Measurements from ENCODE around the gene PKD2. TPM values are rescaled to one million over a fixed set of nuclear protein-coding genes. Genes with fewer than 3 reads are reported as not detected.

The PKD2 gene
- polyA plus RNA-seq, 2 donors, result 5.9 to 6.3 TPM

GRCh38 chr4:87974856-87975462, 32.5 kb upstream of the PKD2 start:
- H3K4me3 ChIP-seq (ENCODE audit: low read depth in 1 of 2, low read length in 2 of 2), result no peak overlapping the region
- H3K36me3 ChIP-seq (ENCODE audit: control insufficient read depth in 2 of 2, insufficient read depth in 2 of 2, low read length in 1 of 2), result no peaks in the 10 kb centered on the region

GRCh38 chr4:87975466-87975865, 32.0 kb upstream of the PKD2 start, which contains the start of gene SPP1:
Gene SPP1, plus strand, starts transcription at chr4:87975714. Its CDS starts 1,182 bp downstream, at chr4:87976896.
- Histone ChIP-seq H3K4me1 (ENCODE audit: control insufficient read depth in 2 of 2, insufficient read depth in 2 of 2, low read length in 1 of 2) (no peaks in the 10 kb centered on the region), H3K4me3 (ENCODE audit: low read depth in 1 of 2, low read length in 2 of 2) (no peak within 1 kb of the TSS), H3K27me3 (ENCODE audit: control insufficient read depth in 1 of 2, insufficient read depth in 2 of 2, low read length in 2 of 2) (no peaks in the 10 kb centered on the region), H3K9me3 (ENCODE audit: control insufficient read depth in 2 of 2, insufficient read depth in 1 of 2, low read depth in 1 of 2, low read length in 1 of 2) (no peaks in the 10 kb centered on the region), H3K36me3 (ENCODE audit: control insufficient read depth in 2 of 2, insufficient read depth in 2 of 2, low read length in 1 of 2) (no peaks in the 10 kb centered on the region), H3K27ac (ENCODE audit: low read depth in 2 of 2, low read length in 1 of 2) (no peak within 1 kb of the TSS)
- WGBS, 2 donors, result 32 to 36% methylated on average over 8 of the region's 8 CpGs

More at GRCh38 chr4:87974856-87975462, 32.5 kb upstream of the PKD2 start:
- no peaks in the 10 kb centered on the region for H3K4me1 ChIP-seq (ENCODE audit: control insufficient read depth in 2 of 2, insufficient read depth in 2 of 2, low read length in 1 of 2)
- WGBS, 2 donors, result 62 to 67% methylated on average over 6 of the region's 6 CpGs
- H3K27me3 ChIP-seq (ENCODE audit: control insufficient read depth in 1 of 2, insufficient read depth in 2 of 2, low read length in 2 of 2), result no peaks in the 10 kb centered on the region
- no peaks in the 10 kb centered on the region for H3K9me3 ChIP-seq (ENCODE audit: control insufficient read depth in 2 of 2, insufficient read depth in 1 of 2, low read depth in 1 of 2, low read length in 1 of 2)
- no peak overlapping the region for H3K27ac ChIP-seq (ENCODE audit: low read depth in 2 of 2, low read length in 1 of 2)

GRCh38 chr4:87977521-87978278, 29.7 kb upstream of the PKD2 start:
- no peaks in the 10 kb centered on the region for H3K36me3 ChIP-seq (ENCODE audit: control insufficient read depth in 2 of 2, insufficient read depth in 2 of 2, low read length in 1 of 2)
- H3K9me3 ChIP-seq (ENCODE audit: control insufficient read depth in 2 of 2, insufficient read depth in 1 of 2, low read depth in 1 of 2, low read length in 1 of 2), result no peaks in the 10 kb centered on the region
- no peaks in the 10 kb centered on the region for H3K4me1 ChIP-seq (ENCODE audit: control insufficient read depth in 2 of 2, insufficient read depth in 2 of 2, low read length in 1 of 2)
- no peaks in the 10 kb centered on the region for H3K27me3 ChIP-seq (ENCODE audit: control insufficient read depth in 1 of 2, insufficient read depth in 2 of 2, low read length in 2 of 2)
- no peak overlapping the region for H3K27ac ChIP-seq (ENCODE audit: low read depth in 2 of 2, low read length in 1 of 2)
- no peak overlapping the region for H3K4me3 ChIP-seq (ENCODE audit: low read depth in 1 of 2, low read length in 2 of 2)
- 84 to 91% methylated on average over 5 of the region's 5 CpGs for WGBS, 2 donors

- Histone ChIP-seq H3K36me3 (ENCODE audit: control insufficient read depth in 2 of 2, insufficient read depth in 2 of 2, low read length in 1 of 2) (no peaks in the 10 kb centered on the region), H3K27ac (ENCODE audit: low read depth in 2 of 2, low read length in 1 of 2) (no peak overlapping the region), H3K27me3 (ENCODE audit: control insufficient read depth in 1 of 2, insufficient read depth in 2 of 2, low read length in 2 of 2) (no peaks in the 10 kb centered on the region), H3K4me1 (ENCODE audit: control insufficient read depth in 2 of 2, insufficient read depth in 2 of 2, low read length in 1 of 2) (no peaks in the 10 kb centered on the region), H3K9me3 (ENCODE audit: control insufficient read depth in 2 of 2, insufficient read depth in 1 of 2, low read depth in 1 of 2, low read length in 1 of 2) (no peaks in the 10 kb centered on the region), H3K4me3 (ENCODE audit: low read depth in 1 of 2, low read length in 2 of 2) (no peak overlapping the region)
- WGBS, 2 donors, result 95 to 100% methylated on average over 1 of the region's 1 CpG
Measured at GRCh38 chr4:87978681-87979080, 28.8 kb upstream of the PKD2 start.

- 90 to 94% methylated on average over 1 of the region's 1 CpG for WGBS, 2 donors
- H3K4me1 ChIP-seq (ENCODE audit: control insufficient read depth in 2 of 2, insufficient read depth in 2 of 2, low read length in 1 of 2), result no peaks in the 10 kb centered on the region
Measured at GRCh38 chr4:87979810-87980209, 27.6 kb upstream of the PKD2 start.

GRCh38 chr4:87981486-87981885, 25.9 kb upstream of the PKD2 start:
- no peaks in the 10 kb centered on the region for H3K4me1 ChIP-seq (ENCODE audit: control insufficient read depth in 2 of 2, insufficient read depth in 2 of 2, low read length in 1 of 2)
- no peaks in the 10 kb centered on the region for H3K36me3 ChIP-seq (ENCODE audit: control insufficient read depth in 2 of 2, insufficient read depth in 2 of 2, low read length in 1 of 2)
- whole genome bisulfite sequencing, 2 donors, result 93 to 94% methylated on average over 8 of the region's 8 CpGs

More at GRCh38 chr4:87979810-87980209, 27.6 kb upstream of the PKD2 start:
- Histone ChIP-seq H3K36me3 (ENCODE audit: control insufficient read depth in 2 of 2, insufficient read depth in 2 of 2, low read length in 1 of 2) (no peaks in the 10 kb centered on the region), H3K9me3 (ENCODE audit: control insufficient read depth in 2 of 2, insufficient read depth in 1 of 2, low read depth in 1 of 2, low read length in 1 of 2) (no peaks in the 10 kb centered on the region), H3K27me3 (ENCODE audit: control insufficient read depth in 1 of 2, insufficient read depth in 2 of 2, low read length in 2 of 2) (no peaks in the 10 kb centered on the region), H3K4me3 (ENCODE audit: low read depth in 1 of 2, low read length in 2 of 2) (no peak overlapping the region), H3K27ac (ENCODE audit: low read depth in 2 of 2, low read length in 1 of 2) (no peak overlapping the region)

GRCh38 chr4:87982036-87982435, 25.4 kb upstream of the PKD2 start:
- Histone ChIP-seq H3K4me1 (ENCODE audit: control insufficient read depth in 2 of 2, insufficient read depth in 2 of 2, low read length in 1 of 2) (no peaks in the 10 kb centered on the region), H3K27ac (ENCODE audit: low read depth in 2 of 2, low read length in 1 of 2) (no peak overlapping the region), H3K9me3 (ENCODE audit: control insufficient read depth in 2 of 2, insufficient read depth in 1 of 2, low read depth in 1 of 2, low read length in 1 of 2) (no peaks in the 10 kb centered on the region), H3K36me3 (ENCODE audit: control insufficient read depth in 2 of 2, insufficient read depth in 2 of 2, low read length in 1 of 2) (no peaks in the 10 kb centered on the region), H3K27me3 (ENCODE audit: control insufficient read depth in 1 of 2, insufficient read depth in 2 of 2, low read length in 2 of 2) (no peaks in the 10 kb centered on the region), H3K4me3 (ENCODE audit: low read depth in 1 of 2, low read length in 2 of 2) (no peak overlapping the region)
- WGBS, 2 donors, result 78 to 82% methylated on average over 1 of the region's 1 CpG

More at GRCh38 chr4:87981486-87981885, 25.9 kb upstream of the PKD2 start:
- no peak overlapping the region for H3K27ac ChIP-seq (ENCODE audit: low read depth in 2 of 2, low read length in 1 of 2)
- H3K27me3 ChIP-seq (ENCODE audit: control insufficient read depth in 1 of 2, insufficient read depth in 2 of 2, low read length in 2 of 2), result no peaks in the 10 kb centered on the region
- H3K4me3 ChIP-seq (ENCODE audit: low read depth in 1 of 2, low read length in 2 of 2), result no peak overlapping the region
- H3K9me3 ChIP-seq (ENCODE audit: control insufficient read depth in 2 of 2, insufficient read depth in 1 of 2, low read depth in 1 of 2, low read length in 1 of 2), result no peaks in the 10 kb centered on the region

- no peak overlapping the region for H3K4me3 ChIP-seq (ENCODE audit: low read depth in 1 of 2, low read length in 2 of 2)
- H3K4me1 ChIP-seq (ENCODE audit: control insufficient read depth in 2 of 2, insufficient read depth in 2 of 2, low read length in 1 of 2), result no peaks in the 10 kb centered on the region
- no peaks in the 10 kb centered on the region for H3K9me3 ChIP-seq (ENCODE audit: control insufficient read depth in 2 of 2, insufficient read depth in 1 of 2, low read depth in 1 of 2, low read length in 1 of 2)
- WGBS, 2 donors, result 90% methylated on average over 13 of the region's 13 CpGs
- H3K27ac ChIP-seq (ENCODE audit: low read depth in 2 of 2, low read length in 1 of 2), result no peak overlapping the region
- no peaks in the 10 kb centered on the region for H3K36me3 ChIP-seq (ENCODE audit: control insufficient read depth in 2 of 2, insufficient read depth in 2 of 2, low read length in 1 of 2)
- no peaks in the 10 kb centered on the region for H3K27me3 ChIP-seq (ENCODE audit: control insufficient read depth in 1 of 2, insufficient read depth in 2 of 2, low read length in 2 of 2)
Measured at GRCh38 chr4:87982446-87983010, 24.9 kb upstream of the PKD2 start.

- no peaks in the 10 kb centered on the region for H3K4me1 ChIP-seq (ENCODE audit: control insufficient read depth in 2 of 2, insufficient read depth in 2 of 2, low read length in 1 of 2)
- H3K27me3 ChIP-seq (ENCODE audit: control insufficient read depth in 1 of 2, insufficient read depth in 2 of 2, low read length in 2 of 2), result no peaks in the 10 kb centered on the region
- 94% methylated on average over 2 of the region's 2 CpGs for WGBS, 2 donors
- H3K9me3 ChIP-seq (ENCODE audit: control insufficient read depth in 2 of 2, insufficient read depth in 1 of 2, low read depth in 1 of 2, low read length in 1 of 2), result no peaks in the 10 kb centered on the region
- no peak overlapping the region for H3K4me3 ChIP-seq (ENCODE audit: low read depth in 1 of 2, low read length in 2 of 2)
- H3K27ac ChIP-seq (ENCODE audit: low read depth in 2 of 2, low read length in 1 of 2), result no peak overlapping the region
- no peaks in the 10 kb centered on the region for H3K36me3 ChIP-seq (ENCODE audit: control insufficient read depth in 2 of 2, insufficient read depth in 2 of 2, low read length in 1 of 2)
Measured at GRCh38 chr4:87983996-87984395, 23.4 kb upstream of the PKD2 start.

Data from esophagus (tissue), 2 donors.